Measurements from ENCODE around the gene CD69. TPM values are rescaled to one million over a fixed set of nuclear protein-coding genes. Genes with fewer than 3 reads are reported as not detected.

Gene CD69
- total and polyA plus RNA-seq, 4 donors: 1.3 to 2.7 (median 1.7) TPM

GRCh38 chr12:9796346-9796745 lies 35.6 kb upstream of the CD69 start:
- H3K4me1 ChIP-seq (ENCODE audit: control insufficient read depth in 4 of 4, insufficient read depth in 4 of 4, low read length in 3 of 4): no peaks in the 10 kb centered on the region
- TF ChIP-seq, protein P1, sequence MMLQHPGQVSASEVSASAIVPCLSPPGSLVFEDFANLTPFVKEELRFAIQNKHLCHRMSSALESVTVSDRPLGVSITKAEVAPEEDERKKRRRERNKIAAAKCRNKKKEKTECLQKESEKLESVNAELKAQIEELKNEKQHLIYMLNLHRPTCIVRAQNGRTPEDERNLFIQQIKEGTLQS (IDR thresholded peaks at IDR 0.05): no peak
- TF ChIP-seq ZBTB33 (IDR thresholded peaks at IDR 0.05): no peak
- TF ChIP-seq HNF4G (IDR thresholded peaks at IDR 0.05): no peak
- TF ChIP-seq, protein P2, sequence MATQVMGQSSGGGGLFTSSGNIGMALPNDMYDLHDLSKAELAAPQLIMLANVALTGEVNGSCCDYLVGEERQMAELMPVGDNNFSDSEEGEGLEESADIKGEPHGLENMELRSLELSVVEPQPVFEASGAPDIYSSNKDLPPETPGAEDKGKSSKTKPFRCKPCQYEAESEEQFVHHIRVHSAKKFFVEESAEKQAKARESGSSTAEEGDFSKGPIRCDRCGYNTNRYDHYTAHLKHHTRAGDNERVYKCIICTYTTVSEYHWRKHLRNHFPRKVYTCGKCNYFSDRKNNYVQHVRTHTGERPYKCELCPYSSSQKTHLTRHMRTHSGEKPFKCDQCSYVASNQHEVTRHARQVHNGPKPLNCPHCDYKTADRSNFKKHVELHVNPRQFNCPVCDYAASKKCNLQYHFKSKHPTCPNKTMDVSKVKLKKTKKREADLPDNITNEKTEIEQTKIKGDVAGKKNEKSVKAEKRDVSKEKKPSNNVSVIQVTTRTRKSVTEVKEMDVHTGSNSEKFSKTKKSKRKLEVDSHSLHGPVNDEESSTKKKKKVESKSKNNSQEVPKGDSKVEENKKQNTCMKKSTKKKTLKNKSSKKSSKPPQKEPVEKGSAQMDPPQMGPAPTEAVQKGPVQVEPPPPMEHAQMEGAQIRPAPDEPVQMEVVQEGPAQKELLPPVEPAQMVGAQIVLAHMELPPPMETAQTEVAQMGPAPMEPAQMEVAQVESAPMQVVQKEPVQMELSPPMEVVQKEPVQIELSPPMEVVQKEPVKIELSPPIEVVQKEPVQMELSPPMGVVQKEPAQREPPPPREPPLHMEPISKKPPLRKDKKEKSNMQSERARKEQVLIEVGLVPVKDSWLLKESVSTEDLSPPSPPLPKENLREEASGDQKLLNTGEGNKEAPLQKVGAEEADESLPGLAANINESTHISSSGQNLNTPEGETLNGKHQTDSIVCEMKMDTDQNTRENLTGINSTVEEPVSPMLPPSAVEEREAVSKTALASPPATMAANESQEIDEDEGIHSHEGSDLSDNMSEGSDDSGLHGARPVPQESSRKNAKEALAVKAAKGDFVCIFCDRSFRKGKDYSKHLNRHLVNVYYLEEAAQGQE (IDR thresholded peaks at IDR 0.05): no peak
- DNase-seq (ENCODE audit: low spot score): no peak
- no peak overlapping the region for H3K27ac ChIP-seq (ENCODE audit: low read depth in 1 of 2, low read length in 2 of 2)
- H3K9me3 ChIP-seq (ENCODE audit: control insufficient read depth in 4 of 4, low read length in 3 of 4): no peaks in the 10 kb centered on the region
- WGBS: 83% methylated on average over 5 of the region's 5 CpGs
- no peaks in the 10 kb centered on the region for H3K27me3 ChIP-seq (ENCODE audit: control insufficient read depth in 4 of 4, insufficient read depth in 4 of 4, low read length in 3 of 4)
- H3K9ac ChIP-seq (ENCODE audit: low read depth in 1 of 2, low read length in 2 of 2): no peak overlapping the region
- H3K36me3 ChIP-seq (ENCODE audit: control insufficient read depth in 4 of 4, insufficient read depth in 3 of 4, low read depth in 1 of 4, low read length in 3 of 4): no peaks in the 10 kb centered on the region
- no peak overlapping the region for H3K4me3 ChIP-seq (ENCODE audit: low read depth in 1 of 3, low read length in 3 of 3)

GRCh38 chr12:9795945-9796344 lies 35.2 kb upstream of the CD69 start:
- no peaks in the 10 kb centered on the region for H3K36me3 ChIP-seq (ENCODE audit: control insufficient read depth in 4 of 4, insufficient read depth in 3 of 4, low read depth in 1 of 4, low read length in 3 of 4)
- no peaks in the 10 kb centered on the region for H3K4me1 ChIP-seq (ENCODE audit: control insufficient read depth in 4 of 4, insufficient read depth in 4 of 4, low read length in 3 of 4)
- H3K9ac ChIP-seq (ENCODE audit: low read depth in 1 of 2, low read length in 2 of 2): no peak overlapping the region
- 91% methylated on average over 2 of the region's 2 CpGs for WGBS
- no peaks in the 10 kb centered on the region for H3K27me3 ChIP-seq (ENCODE audit: control insufficient read depth in 4 of 4, insufficient read depth in 4 of 4, low read length in 3 of 4)
- H3K27ac ChIP-seq (ENCODE audit: low read depth in 1 of 2, low read length in 2 of 2): no peak overlapping the region
- no peaks in the 10 kb centered on the region for H3K9me3 ChIP-seq (ENCODE audit: control insufficient read depth in 4 of 4, low read length in 3 of 4)
- no peak for DNase-seq (ENCODE audit: low spot score)
- no peak overlapping the region for H3K4me3 ChIP-seq (ENCODE audit: low read depth in 1 of 3, low read length in 3 of 3)
- TF ChIP-seq CTCF (IDR thresholded peaks at IDR 0.05; ENCODE audit: low read depth, low read length, missing input control) (no peak), RXRA (IDR thresholded peaks at IDR 0.05) (no peak), FOXA1 (IDR thresholded peaks at IDR 0.05) (no peak), TAF1 (conservative IDR thresholded peaks at IDR 0.05) (no peak), ZBTB33 (IDR thresholded peaks at IDR 0.05) (no peak), HNF4G (IDR thresholded peaks at IDR 0.05) (no peak), FOXA2 (IDR thresholded peaks at IDR 0.05) (no peak), NR2F2 (IDR thresholded peaks at IDR 0.05) (no peak), JUND (IDR thresholded peaks at IDR 0.05) (no peak)
- TF ChIP-seq, protein P2 (IDR thresholded peaks at IDR 0.05): no peak
